Embryonic facial prominence (tissue), 1 donor: ENCODE measurements around the gene JAGN1.
"Not testable (repeated sequence)": the region's sequence is repeated elsewhere in the genome, so short reads cannot be mapped to it uniquely, and the experiment has no call there.

ENCODE experiments used
- DNase-seq: peaks from one replicate; pipeline ENCODE4 v3.0.0-alpha.2; 2016; ENCODE audit errors: extremely low spot score

Gene JAGN1

GRCh38 chr3:9866639-9867038 is 23.8 kb upstream of the JAGN1 start:
- no peak for DNase-seq

GRCh38 chr3:9867106-9867505 is 23.3 kb upstream of the JAGN1 start:
- no peak for DNase-seq

- no peak for DNase-seq
These were observed 20.5 kb upstream of the JAGN1 start for GRCh38 chr3:9869955-9870354.

- DNase-seq = no peak
These were observed 19.4 kb upstream of the JAGN1 start for GRCh38 chr3:9870978-9871377.

- not testable (repeated sequence) for DNase-seq
These were observed 18.3 kb upstream of the JAGN1 start for GRCh38 chr3:9872067-9872466.

- DNase-seq = no peak
These were observed 15.0 kb upstream of the JAGN1 start for GRCh38 chr3:9875448-9875847.

GRCh38 chr3:9876255-9876654 is 14.2 kb upstream of the JAGN1 start:
- not testable (repeated sequence) for DNase-seq

- DNase-seq = no peak
These were observed 13.4 kb upstream of the JAGN1 start for GRCh38 chr3:9876991-9877390.

- no peak for DNase-seq
These were observed 11.7 kb upstream of the JAGN1 start for GRCh38 chr3:9878700-9879099.

GRCh38 chr3:9879830-9880549 is 10.4 kb upstream of the JAGN1 start, which contains the start of gene CIDEC:
TSS of gene CIDEC (minus strand) at chr3:9880253. CDS start at chr3:9878486, 1,767 bp downstream.
- no peak for DNase-seq

GRCh38 chr3:9881441-9881840 is 9.0 kb upstream of the JAGN1 start:
- no peak for DNase-seq

- DNase-seq = no peak
These were observed 6.5 kb upstream of the JAGN1 start for GRCh38 chr3:9883706-9884554.

GRCh38 chr3:9884555-9885165 is 5.8 kb upstream of the JAGN1 start:
- DNase-seq = no peak

GRCh38 chr3:9886328-9886727 is 4.1 kb upstream of the JAGN1 start:
- DNase-seq = no peak

GRCh38 chr3:9887480-9887879 is 2.9 kb upstream of the JAGN1 start:
- DNase-seq = no peak

GRCh38 chr3:9888540-9888939 is 1.9 kb upstream of the JAGN1 start:
- no peak for DNase-seq

- DNase-seq = no peak
These were observed 1.0 kb upstream of the JAGN1 start for GRCh38 chr3:9889405-9889804.

- DNase-seq = no peak
These were observed 737 bp downstream of the JAGN1 start for GRCh38 chr3:9891072-9891622.

- no peak for DNase-seq
These were observed 3.3 kb downstream of the JAGN1 start for GRCh38 chr3:9893739-9894138.

GRCh38 chr3:9895715-9896114 is 5.3 kb downstream of the JAGN1 start:
- DNase-seq = not testable (repeated sequence)

- not testable (repeated sequence) for DNase-seq
These were observed 6.5 kb downstream of the JAGN1 start for GRCh38 chr3:9896755-9897407.
